Gastroesophageal sphincter (tissue), 3 donors: Measurements from ENCODE around the gene RPAP2.

Source experiments
- CTCF ChIP-seq, 4 experiments: fragments of 200-600 bp in 2 of 4; fragments of 450-650 bp in 2 of 4; sonication (generic) in 1 of 4; IDR thresholded peaks; one replicate each; pipeline ENCODE4 v1.5.1; 2017 to 2019; ENCODE audit warnings: antibody characterized with exemption in 4 of 4, mild to moderate bottlenecking in 2 of 4, moderate library complexity in 2 of 4
- EP300 ChIP-seq: sonication (generic); formaldehyde crosslinking; IDR thresholded peaks from one replicate; pipeline ENCODE4 v1.6.1; 2017; ENCODE audit warnings: antibody characterized with exemption, mild to moderate bottlenecking
- POLR2A ChIP-seq, 2 donors: fragments of 450-650 bp; IDR thresholded peaks; one replicate each; pipeline ENCODE4 v1.6.1; 2017; ENCODE audit warnings: antibody characterized with exemption in 2 of 2, mild to moderate bottlenecking in 2 of 2, moderate library complexity in 1 of 2
- POLR2AphosphoS5 ChIP-seq: sonication (generic); formaldehyde crosslinking; IDR thresholded peaks from one replicate; pipeline ENCODE4 v1.6.1; 2017; ENCODE audit warnings: antibody characterized with exemption

GRCh38 chr1:92291372-92291999 is 7.4 kb upstream of the RPAP2 start:
- TF ChIP-seq POLR2A (IDR thresholded peaks at IDR 0.05) (no peak), EP300 (no peak), CTCF (IDR thresholded peaks at IDR 0.05) (peak; percentile 35 to 60 (median 52)), POLR2AphosphoS5 (no peak)
